ENCODE measurements around the gene ZNF276.

ZNF276 gene

GRCh38 chr16:89716916-89717687 lies 4.2 kb upstream of the ZNF276 start:
- H3K27me3 ChIP-seq (replicated peaks; ENCODE audit: insufficient read depth, low read length) = no peaks in the 10 kb centered on the region
- no peak overlapping the region for H3K9ac ChIP-seq (ENCODE audit: low read length)
- no peaks in the 10 kb centered on the region for H3K36me3 ChIP-seq (replicated peaks; ENCODE audit: insufficient read depth, low read length)
- H3K9me3 ChIP-seq (replicated peaks; ENCODE audit: insufficient read depth, low read length) = no peaks in the 10 kb centered on the region
- H3K9me2 ChIP-seq (replicated peaks; ENCODE audit: insufficient read depth, low read length) = no peaks in the 10 kb centered on the region
- H3F3A ChIP-seq (ENCODE audit: insufficient read depth, low read length) = peaks cover 11% of the 10 kb centered on the region; the same call in 1 of the 2 replicates
- peaks cover 4% of the 10 kb centered on the region; the same call in 1 of the 2 replicates for H3K79me2 ChIP-seq (ENCODE audit: low read length)
- H3K4me2 ChIP-seq (ENCODE audit: low read depth, low read length) = no peak overlapping the region
- H2AFZ ChIP-seq (ENCODE audit: low read length) = no peak overlapping the region
- no peak overlapping the region for H3K4me3 ChIP-seq (ENCODE audit: low read length)
- TF ChIP-seq EZH2phosphoT487 (IDR thresholded peaks at IDR 0.05; ENCODE audit: low read length) (no peak), CTCF (IDR thresholded peaks at IDR 0.05; ENCODE audit: low read length) (no peak), EZH2 (optimal IDR thresholded peaks at IDR 0.05; ENCODE audit: low read depth, low read length) (no peak)
- DNase-seq = no peak
- H3K4me1 ChIP-seq (ENCODE audit: low read length) = no peaks in the 10 kb centered on the region
- H4K20me1 ChIP-seq (ENCODE audit: insufficient read depth, low read length) = no peaks in the 10 kb centered on the region
- H3K27ac ChIP-seq (ENCODE audit: low read length) = no peak overlapping the region

DNA sequence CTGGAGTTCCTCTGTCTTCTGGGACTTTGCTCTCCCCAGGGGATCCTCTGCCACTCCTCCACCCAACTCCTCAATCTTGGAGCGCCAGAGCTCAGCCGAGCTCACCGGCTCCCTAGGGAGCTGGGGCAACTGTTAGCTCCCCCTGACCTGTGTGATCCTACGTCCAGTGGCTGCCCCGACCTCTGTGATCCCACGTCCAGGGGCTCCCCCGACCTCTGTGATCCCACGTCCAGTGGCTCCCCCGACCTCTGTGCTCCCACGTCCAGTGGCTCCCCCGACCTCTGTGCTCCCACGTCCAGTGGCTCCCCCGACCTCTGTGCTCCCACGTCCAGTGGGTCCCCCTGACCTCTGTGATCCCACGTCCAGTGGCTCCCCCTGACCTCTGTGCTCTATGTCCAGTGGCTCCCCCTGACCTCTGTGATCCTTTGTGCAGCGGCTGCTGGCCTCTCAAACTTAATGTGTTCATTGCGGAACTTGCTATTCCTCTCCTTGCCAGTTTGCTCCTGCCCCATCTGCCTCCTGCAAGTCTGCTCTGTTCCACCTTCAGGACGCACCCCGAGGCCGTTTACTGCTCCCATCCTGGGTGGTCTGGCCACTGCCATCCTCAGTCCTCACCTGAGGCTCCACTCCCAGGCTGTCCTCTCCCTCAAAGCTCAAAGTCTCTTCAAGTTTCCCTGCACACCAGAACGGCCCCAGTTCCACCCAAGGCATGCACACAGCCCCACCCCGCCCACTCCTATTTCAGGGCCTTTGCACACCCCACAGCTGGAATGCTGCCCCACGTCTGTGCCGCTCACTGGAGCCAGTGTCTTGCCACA lies 3.4 kb upstream of the ZNF276 start:
- no peak overlapping the region for H3K4me3 ChIP-seq (ENCODE audit: low read length)
- H4K20me1 ChIP-seq (ENCODE audit: insufficient read depth, low read length) = no peaks in the 10 kb centered on the region
- H2AFZ ChIP-seq (ENCODE audit: low read length) = no peak overlapping the region
- peaks cover 8% of the 10 kb centered on the region for H3K79me2 ChIP-seq (ENCODE audit: low read length)
- no peaks in the 10 kb centered on the region for H3K36me3 ChIP-seq (replicated peaks; ENCODE audit: insufficient read depth, low read length)
- no peak for DNase-seq
- H3K4me2 ChIP-seq (ENCODE audit: low read depth, low read length) = no peak overlapping the region
- H3K4me1 ChIP-seq (ENCODE audit: low read length) = no peaks in the 10 kb centered on the region
- no peaks in the 10 kb centered on the region for H3K9me2 ChIP-seq (replicated peaks; ENCODE audit: insufficient read depth, low read length)
- H3K27ac ChIP-seq (ENCODE audit: low read length) = no peak overlapping the region
- no peak overlapping the region for H3K9ac ChIP-seq (ENCODE audit: low read length)
- TF ChIP-seq EZH2phosphoT487 (IDR thresholded peaks at IDR 0.05; ENCODE audit: low read length) = no peak
- TF ChIP-seq CTCF (IDR thresholded peaks at IDR 0.05; ENCODE audit: low read length) = no peak
- no peak for TF ChIP-seq EZH2 (optimal IDR thresholded peaks at IDR 0.05; ENCODE audit: low read depth, low read length)
- peaks cover 15% of the 10 kb centered on the region for H3F3A ChIP-seq (ENCODE audit: insufficient read depth, low read length)
- H3K9me3 ChIP-seq (replicated peaks; ENCODE audit: insufficient read depth, low read length) = no peaks in the 10 kb centered on the region
- no peaks in the 10 kb centered on the region for H3K27me3 ChIP-seq (replicated peaks; ENCODE audit: insufficient read depth, low read length)

DNA sequence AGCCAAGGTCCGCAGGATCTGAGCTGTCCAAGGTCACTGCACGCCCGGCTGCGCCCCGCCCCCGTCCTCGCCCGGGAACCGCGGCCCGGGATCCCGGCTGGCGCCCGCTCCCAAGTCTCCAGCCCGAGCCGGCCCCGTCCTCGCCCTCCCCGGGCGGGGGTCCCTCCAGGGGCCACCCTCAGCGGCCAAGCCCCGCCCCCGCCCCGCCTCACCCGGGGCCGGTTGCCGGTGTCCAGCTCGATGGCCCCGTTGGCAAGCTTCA lies 855 bp upstream of the ZNF276 start:
- Histone ChIP-seq H3K9ac (ENCODE audit: low read length) (peak overlapping the region; percentile 42; the same call in 1 of the 2 replicates), H3K4me1 (ENCODE audit: low read length) (0 out of 2 replicates have a peak, but pooled peaks cover 7% of the 10 kb centered on the region), H3K4me2 (ENCODE audit: low read depth, low read length) (peak overlapping the region; percentile 59; the same call in 1 of the 2 replicates), H3K36me3 (replicated peaks; ENCODE audit: insufficient read depth, low read length) (no peaks in the 10 kb centered on the region), H3K4me3 (ENCODE audit: low read length) (peak overlapping the region; percentile 76), H3K27ac (ENCODE audit: low read length) (peak overlapping the region; percentile 10; the same call in 1 of the 2 replicates), H2AFZ (ENCODE audit: low read length) (no peak overlapping the region), H3K79me2 (ENCODE audit: low read length) (peaks cover 26% of the 10 kb centered on the region), H3K9me3 (replicated peaks; ENCODE audit: insufficient read depth, low read length) (no peaks in the 10 kb centered on the region), H3F3A (ENCODE audit: insufficient read depth, low read length) (peaks cover 15% of the 10 kb centered on the region), H3K27me3 (replicated peaks; ENCODE audit: insufficient read depth, low read length) (no peaks in the 10 kb centered on the region), H3K9me2 (replicated peaks; ENCODE audit: insufficient read depth, low read length) (no peaks in the 10 kb centered on the region), H4K20me1 (ENCODE audit: insufficient read depth, low read length) (no peaks in the 10 kb centered on the region)
- no peak for TF ChIP-seq EZH2 (optimal IDR thresholded peaks at IDR 0.05; ENCODE audit: low read depth, low read length)
- TF ChIP-seq EZH2phosphoT487 (IDR thresholded peaks at IDR 0.05; ENCODE audit: low read length) = no peak
- no peak for DNase-seq
